HG03432 (cell line): Measurements from ENCODE around the gene ANXA9.

Experiments used
- ATAC-seq: cut with Tn5 transposase; IDR thresholded peaks from one replicate; pipeline ENCODE4 v1.9.1; 2021; ENCODE audit warnings: mild to moderate bottlenecking, moderate library complexity; ENCODE audit not compliant: unreplicated experiment

The ANXA9 gene

GRCh38 chr1:150981805-150982712 lies at the start of gene ANXA9:
TSS of gene ANXA9 (plus strand) at chr1:150982292. CDS start at chr1:150983106, 814 bp downstream.
- ATAC-seq = no peak

DNA sequence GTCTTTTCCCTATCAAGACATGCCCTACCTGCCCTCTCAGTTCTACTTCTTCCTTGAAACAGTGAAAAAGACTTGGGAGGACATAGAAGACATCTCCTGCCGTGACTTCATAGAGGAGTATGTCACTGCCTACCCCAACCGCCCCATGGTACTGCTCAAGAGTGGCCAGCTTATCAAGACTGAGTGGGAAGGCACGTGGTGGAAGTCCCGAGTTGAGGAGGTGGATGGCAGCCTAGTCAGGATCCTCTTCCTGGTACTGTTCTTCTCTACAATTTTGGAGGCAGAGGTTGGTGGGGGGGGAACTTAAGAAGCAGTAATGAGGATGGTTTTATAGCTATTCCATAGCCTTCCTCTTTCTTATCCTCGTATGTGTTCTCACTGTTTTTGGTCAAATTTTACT lies 37.2 kb upstream of the ANXA9 start:
- no peak for ATAC-seq

DNA sequence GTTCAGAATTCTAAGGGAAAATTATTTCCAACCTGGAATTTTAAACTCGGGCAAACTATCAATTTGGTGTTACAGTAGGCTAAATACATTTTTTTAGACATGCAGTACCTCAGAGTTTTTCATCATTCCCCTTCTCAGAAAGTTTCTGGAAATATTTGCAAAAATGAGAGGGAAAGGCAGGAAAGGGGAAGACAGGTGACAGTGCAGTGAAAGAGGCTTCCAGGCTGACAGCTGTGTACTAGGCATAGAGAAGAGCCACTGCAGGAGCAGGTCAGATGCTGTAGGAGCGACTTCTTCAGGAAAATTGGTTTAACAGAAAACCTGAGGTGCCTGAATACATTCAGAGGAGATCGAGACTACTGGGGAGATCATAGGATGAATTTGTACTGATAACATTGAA lies 27.4 kb upstream of the ANXA9 start:
- ATAC-seq = no peak

GRCh38 chr1:150955280-150955679 lies 26.8 kb upstream of the ANXA9 start:
- ATAC-seq = no peak

DNA sequence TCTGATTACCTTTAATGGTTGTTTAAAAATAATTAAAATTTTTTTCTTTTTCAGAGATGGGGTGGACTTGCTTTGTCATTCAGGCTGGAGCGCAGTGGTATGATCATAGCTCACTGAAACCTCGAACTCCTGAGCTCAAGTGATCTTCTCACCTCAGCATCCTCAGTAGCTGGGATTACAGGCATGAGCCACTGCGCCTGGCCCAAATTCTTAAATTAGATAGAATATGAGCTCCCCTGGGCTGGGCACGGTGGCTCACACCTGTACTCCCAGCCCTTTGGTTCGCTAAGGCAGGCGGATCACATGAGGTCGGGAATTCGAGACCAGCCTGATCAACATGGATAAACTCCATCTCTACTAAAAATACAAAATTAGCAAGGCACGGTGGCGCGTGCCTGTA lies 24.4 kb upstream of the ANXA9 start:
- no peak for ATAC-seq

DNA sequence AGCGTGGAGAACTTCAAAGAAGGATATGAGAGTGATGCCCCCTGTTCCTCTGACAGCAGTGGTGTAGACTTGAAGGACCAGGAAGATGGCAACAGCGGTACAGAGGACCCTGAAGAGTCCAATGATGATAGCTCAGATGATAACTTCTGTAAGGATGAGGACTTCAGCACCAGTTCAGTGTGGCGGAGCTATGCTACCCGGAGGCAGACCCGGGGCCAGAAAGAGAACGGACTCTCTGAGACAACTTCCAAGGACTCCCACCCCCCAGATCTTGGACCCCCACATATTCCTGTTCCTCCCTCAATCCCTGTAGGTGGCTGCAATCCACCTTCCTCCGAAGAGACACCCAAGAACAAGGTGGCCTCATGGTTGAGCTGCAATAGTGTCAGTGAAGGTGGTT lies 21.4 kb upstream of the ANXA9 start:
- ATAC-seq = no peak

DNA sequence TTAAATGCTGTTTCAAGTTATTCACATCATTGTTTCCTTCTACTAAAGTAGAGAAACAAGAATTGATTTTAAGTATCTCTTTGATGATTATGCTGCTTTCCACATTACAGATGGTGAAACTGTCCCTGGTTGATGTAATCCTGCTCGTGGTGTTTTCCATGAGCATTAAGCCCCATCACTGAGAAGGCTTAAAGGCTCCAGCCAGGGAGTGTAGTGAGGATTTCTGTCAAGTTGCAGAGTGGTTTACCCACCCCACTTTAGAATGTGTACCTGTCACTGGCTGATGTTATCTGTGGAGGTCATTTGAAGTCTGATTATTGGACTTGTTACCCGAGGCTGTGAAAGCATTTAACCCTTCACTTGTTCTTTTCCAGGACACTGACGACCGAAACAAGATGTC lies 20.3 kb upstream of the ANXA9 start:
- no peak for ATAC-seq

- ATAC-seq = no peak
These were observed 18.6 kb upstream of the ANXA9 start for GRCh38 chr1:150963321-150964163.

- no peak for ATAC-seq
These were observed 18.0 kb upstream of the ANXA9 start for GRCh38 chr1:150964164-150964489.

- ATAC-seq = no peak
These were observed 16.5 kb upstream of the ANXA9 start for GRCh38 chr1:150965605-150966004.

DNA sequence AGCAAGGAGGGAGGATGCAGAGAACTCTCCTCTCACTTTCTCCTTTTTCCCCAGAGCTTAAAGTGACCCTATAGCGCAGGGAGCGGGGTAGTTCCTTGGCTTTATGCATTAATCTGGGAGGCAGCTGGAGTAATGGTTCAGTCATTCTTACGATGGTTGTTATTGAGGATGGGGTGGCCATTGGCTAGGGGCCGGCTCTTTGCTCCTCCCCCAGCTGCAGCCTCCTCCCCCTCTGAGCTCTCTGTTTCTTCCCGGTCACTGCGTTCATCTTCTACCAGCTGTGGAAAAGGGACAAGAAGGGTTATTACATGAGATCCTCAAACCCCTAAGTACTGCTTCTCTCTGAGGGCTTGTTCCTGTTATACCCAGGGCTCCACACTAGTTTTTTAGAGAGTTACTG lies 16.1 kb upstream of the ANXA9 start:
- ATAC-seq = no peak

DNA sequence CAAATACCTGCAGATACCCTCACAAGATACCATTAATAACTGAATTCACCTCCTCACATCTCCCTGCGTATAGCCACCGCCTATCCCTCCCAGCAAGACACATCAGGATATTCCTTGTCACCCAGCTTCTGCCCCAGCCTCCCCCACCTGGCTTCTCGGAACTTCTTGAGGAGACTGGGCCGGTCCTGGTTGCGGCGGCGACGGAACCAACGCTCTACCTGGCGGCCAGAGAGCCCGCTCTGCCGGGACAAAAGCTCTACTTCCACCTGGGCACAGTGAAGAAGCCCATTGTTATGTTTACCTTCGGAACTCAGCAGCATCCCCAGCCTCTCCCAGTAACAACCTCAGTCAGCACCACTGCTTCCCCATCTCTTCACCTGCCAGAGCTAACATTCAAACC lies 14.2 kb upstream of the ANXA9 start:
- no peak for ATAC-seq

DNA sequence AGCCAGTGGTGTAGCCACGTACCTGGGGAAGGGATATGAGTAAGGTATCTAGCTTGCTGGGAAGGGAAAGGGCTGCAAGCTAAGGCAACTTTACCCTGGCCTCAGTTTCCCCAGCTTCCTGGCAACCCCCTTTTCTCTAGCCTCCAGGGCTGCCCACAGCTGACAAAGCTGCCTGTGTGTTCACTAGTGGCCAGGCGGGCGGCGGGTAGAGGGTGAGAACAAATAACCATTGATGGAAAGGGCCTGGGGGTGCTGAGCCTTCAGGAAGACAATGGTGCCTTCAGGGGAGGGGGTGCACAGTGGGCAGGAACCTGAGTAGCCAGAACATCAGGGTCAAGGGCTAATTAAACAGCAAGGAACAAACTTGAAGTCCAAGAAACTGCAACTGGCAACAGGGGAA lies 13.6 kb upstream of the ANXA9 start:
- no peak for ATAC-seq

GRCh38 chr1:150969626-150970025 lies 12.5 kb upstream of the ANXA9 start:
- no peak for ATAC-seq

DNA sequence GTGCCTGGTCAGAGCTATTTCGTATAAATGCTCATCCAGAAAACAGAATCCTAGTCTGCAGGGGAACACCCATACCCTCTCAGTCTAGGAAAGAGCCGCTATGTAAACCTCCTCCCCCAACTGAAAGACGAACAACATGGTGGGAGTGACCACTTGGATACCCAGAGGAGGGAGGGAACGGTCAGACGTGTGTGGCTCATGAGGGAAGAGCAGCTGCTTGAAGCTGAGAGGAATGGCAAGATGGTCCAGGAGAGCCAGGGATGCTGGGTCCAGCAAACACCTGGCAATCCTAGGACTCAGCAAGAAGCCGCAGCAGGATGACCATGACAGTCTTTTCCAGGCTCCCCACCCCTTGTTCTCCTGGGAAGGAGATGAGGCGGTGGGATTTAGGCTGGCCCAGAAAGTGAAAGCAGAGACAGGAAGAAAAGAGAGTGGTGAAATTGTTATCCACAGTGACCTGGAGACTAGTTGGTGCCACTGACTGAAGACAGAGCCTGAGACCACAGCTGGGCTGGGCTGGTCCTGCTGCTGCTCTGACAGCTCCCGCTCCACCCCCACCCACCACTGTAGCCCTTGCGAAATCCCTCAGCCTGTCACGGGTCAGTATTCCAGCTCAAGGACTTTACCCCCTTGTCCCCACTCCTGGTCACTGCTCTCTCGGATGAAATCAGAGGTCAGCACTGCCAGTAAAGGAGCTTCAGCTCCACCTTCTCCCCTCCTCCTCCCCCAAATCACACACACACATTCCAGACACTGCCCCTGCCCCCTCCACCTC lies 11.1 kb upstream of the ANXA9 start:
- no peak for ATAC-seq

DNA sequence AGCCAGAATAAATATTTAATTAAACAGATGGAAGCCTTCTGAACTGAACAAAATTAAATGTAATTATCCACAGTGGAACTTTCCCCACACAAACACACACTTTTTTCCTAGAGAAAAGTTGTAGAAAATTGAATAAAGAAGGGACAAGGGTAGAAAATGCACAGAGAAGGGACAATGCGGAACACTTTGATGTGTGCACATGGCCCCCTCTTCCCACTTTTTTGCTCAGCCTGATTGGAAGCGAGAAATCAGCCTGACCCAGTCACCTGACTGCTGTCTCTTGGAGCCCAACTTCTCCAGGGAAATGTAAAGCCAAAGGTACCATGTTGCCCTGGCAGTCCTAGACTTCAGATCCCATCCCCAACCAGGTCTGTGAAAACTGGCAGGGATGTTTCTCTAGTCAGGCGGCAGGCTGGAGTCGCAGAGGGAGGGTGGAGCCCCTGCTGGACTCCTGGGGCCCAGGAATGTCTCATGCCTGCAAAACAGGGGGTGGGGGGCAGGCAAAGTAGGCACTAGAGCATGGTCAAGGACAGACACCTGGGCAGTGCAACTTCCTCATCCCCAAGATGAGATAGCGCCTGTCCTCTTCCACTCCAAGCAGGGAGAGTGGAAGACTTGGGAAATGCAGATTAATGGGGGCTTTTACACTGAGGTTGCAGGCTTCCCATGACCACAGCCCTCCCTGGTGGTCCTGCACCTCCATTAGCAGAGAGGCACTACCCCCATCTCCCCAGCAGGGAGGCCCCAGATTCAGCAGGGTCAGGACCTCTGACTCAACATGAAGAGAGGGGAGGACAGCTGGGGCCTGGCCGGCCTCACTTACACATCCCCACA lies 10.3 kb upstream of the ANXA9 start:
- ATAC-seq = no peak

DNA sequence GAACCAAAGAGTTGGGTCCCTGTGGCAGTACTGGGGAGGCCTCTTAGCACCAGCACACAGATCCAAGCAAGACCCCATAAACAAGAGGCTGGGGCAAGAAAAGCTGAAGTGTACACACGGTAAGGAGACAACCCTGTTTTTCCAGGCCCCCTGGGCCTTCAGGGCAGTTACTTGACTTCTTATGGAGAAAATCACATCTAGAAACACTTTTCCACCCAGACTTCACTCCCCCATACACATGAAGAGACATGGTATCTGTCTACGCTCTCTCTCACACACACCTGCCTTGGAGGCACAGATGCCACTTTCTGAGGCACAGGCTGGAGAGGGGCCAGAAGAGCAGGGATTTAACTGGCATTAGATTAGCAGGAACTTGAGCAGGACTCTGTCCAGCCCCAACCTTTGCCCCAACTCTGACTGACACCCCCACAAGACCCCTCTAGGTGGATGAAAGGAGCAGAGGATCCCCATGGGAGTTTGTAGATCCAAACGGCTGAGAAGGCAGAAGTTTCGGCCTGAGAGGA lies 9.6 kb upstream of the ANXA9 start:
- no peak for ATAC-seq

DNA sequence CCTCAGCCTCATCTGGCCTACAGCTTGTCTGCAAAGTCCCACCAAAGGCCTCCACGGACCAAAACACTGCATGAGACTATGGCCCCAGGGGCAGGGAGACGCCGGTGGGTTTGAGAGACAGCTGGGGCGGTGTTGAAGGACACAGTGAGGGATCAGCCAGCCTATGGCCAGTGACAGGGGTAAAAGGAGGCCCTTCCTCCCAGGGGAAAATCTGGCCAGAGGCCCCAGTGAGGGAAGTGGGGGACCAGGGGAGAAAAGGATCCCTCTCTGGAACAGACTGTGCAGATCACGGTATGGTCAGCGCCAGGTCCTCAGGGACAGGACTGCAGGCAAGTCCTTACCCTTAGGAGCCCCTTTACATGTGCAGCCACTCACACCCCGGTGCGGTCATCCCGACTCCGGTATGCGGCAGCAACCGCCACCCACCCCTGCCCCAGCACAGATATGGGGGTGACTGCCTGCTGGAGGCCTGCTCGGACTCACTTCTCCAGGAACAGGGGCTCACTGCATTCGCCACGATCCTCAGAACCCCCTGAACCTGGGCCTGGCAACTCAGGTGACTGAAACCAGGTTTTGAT lies 8.7 kb upstream of the ANXA9 start:
- ATAC-seq = no peak

- peak; percentile 44 for ATAC-seq
These were observed 8.1 kb upstream of the ANXA9 start for GRCh38 chr1:150973836-150974579.
